HL-60 (cell line): ENCODE data around the gene CCDC40.

Experiments
- CTCF ChIP-seq: IDR thresholded peaks from one replicate; pipeline ENCODE4 v1.5.1; 2011; ENCODE audit warnings: low read length, control low read depth, inconsistent platforms; ENCODE audit not compliant: insufficient read depth
- GABPA ChIP-seq: IDR thresholded peaks from 2 replicates; pipeline ENCODE4 v1.6.1; 2012; ENCODE audit warnings: low read depth
- POLR2AphosphoS5 ChIP-seq: IDR thresholded peaks from 2 replicates; pipeline ENCODE4 v1.6.1; 2012; ENCODE audit warnings: low read depth
- SPI1 ChIP-seq: IDR thresholded peaks from 2 replicates; pipeline ENCODE4 v1.6.1; 2012; ENCODE audit warnings: low read depth, mild to moderate bottlenecking, borderline replicate concordance

- TF ChIP-seq POLR2AphosphoS5 (no peak), CTCF (no peak), GABPA (no peak), SPI1 (no peak)
These were observed 69.7 kb downstream of the CCDC40 start for GRCh38 chr17:80106176-80106575.
